Keratinocyte (primary cell): ENCODE data around the gene ADGRB3. TPM values are rescaled to one million over a fixed set of nuclear protein-coding genes. Genes with fewer than 3 reads are reported as not detected.

ENCODE experiments used
- DNase-seq: peaks from one replicate; pipeline ENCODE4 v3.0.0-alpha.2; 2011; ENCODE audit warnings: low read depth, missing footprints, low spot score
- FAIRE-seq: peaks from 2 replicates; lab custom pipeline; 2011; peaks lifted over from hg19 to GRCh38; lab: Jason Lieb, UNC
- H2AFZ ChIP-seq: 2 replicates; pipeline ENCODE4 v1.6.0; 2012; ENCODE audit warnings: low read length, control low read depth, inconsistent platforms; ENCODE audit not compliant: control insufficient read depth
- H3K27ac ChIP-seq: 2 replicates; pipeline ENCODE4 v1.5.1; 2011; ENCODE audit warnings: low read length; ENCODE audit not compliant: control insufficient read depth, insufficient read depth
- H3K27me3 ChIP-seq: 3 replicates; pipeline ENCODE4 v1.6.0; 2011; ENCODE audit warnings: low read length; ENCODE audit not compliant: control insufficient read depth, insufficient read depth; ENCODE audit errors: extremely low read depth
- H3K36me3 ChIP-seq, 2 experiments: 2 replicates in 1 of 2; 3 replicates in 1 of 2; pipeline ENCODE4 v1.5.1; 2011; ENCODE audit warnings: low read length in 2 of 2, mild to moderate bottlenecking in 1 of 2; ENCODE audit not compliant: control insufficient read depth in 2 of 2, insufficient read depth in 2 of 2; ENCODE audit errors: extremely low read depth in 1 of 2
- H3K4me1 ChIP-seq: 3 replicates; pipeline ENCODE4 v1.5.1; 2011; ENCODE audit warnings: low read length; ENCODE audit not compliant: control insufficient read depth, insufficient read depth; ENCODE audit errors: extremely low read depth
- H3K4me2 ChIP-seq: 3 replicates; pipeline ENCODE4 v1.6.0; 2011; ENCODE audit warnings: low read depth, low read length; ENCODE audit not compliant: control insufficient read depth, insufficient read depth; ENCODE audit errors: extremely low read depth
- H3K4me3 ChIP-seq, 3 experiments: fragments of 200-600 bp in 1 of 3; sonication (generic) in 1 of 3; 2 replicates in 2 of 3; 3 replicates in 1 of 3; pipeline ENCODE4 v1.5.1; 2011 to 2016; ENCODE audit warnings: low read length in 3 of 3, mild to moderate bottlenecking in 3 of 3, control low read depth in 2 of 3, inconsistent platforms in 1 of 3, low read depth in 1 of 3, mixed read lengths in 1 of 3, mixed run types in 1 of 3, moderate library complexity in 1 of 3; ENCODE audit not compliant: control insufficient read depth in 2 of 3, insufficient read depth in 2 of 3; ENCODE audit errors: extremely low read depth in 1 of 3
- H3K79me2 ChIP-seq: 2 replicates; pipeline ENCODE4 v1.6.0; 2012; ENCODE audit warnings: low read length; ENCODE audit not compliant: control insufficient read depth, insufficient read depth
- H3K9ac ChIP-seq: 3 replicates; pipeline ENCODE4 v1.6.0; 2011; ENCODE audit warnings: low read length; ENCODE audit not compliant: control insufficient read depth, insufficient read depth; ENCODE audit errors: extremely low read depth
- H3K9me1 ChIP-seq: 3 replicates; pipeline ENCODE4 v1.6.0; 2011; ENCODE audit warnings: low read length; ENCODE audit not compliant: control insufficient read depth, insufficient read depth; ENCODE audit errors: extremely low read depth
- H3K9me3 ChIP-seq: 2 replicates; pipeline ENCODE4 v1.5.1; 2012; ENCODE audit warnings: low read depth, low read length; ENCODE audit not compliant: control insufficient read depth
- H4K20me1 ChIP-seq: 3 replicates; pipeline ENCODE4 v1.6.0; 2011; ENCODE audit warnings: low read length; ENCODE audit not compliant: control insufficient read depth, insufficient read depth; ENCODE audit errors: extremely low read depth
- CTCF ChIP-seq, 3 experiments: IDR thresholded peaks in 1 of 3; conservative IDR thresholded peaks in 1 of 3; optimal IDR thresholded peaks in 1 of 3; 2 replicates in 2 of 3; 3 replicates in 1 of 3; pipeline versions ENCODE3 to v1.5.1; 2011; ENCODE audit warnings: low read length in 3 of 3, mild to moderate bottlenecking in 3 of 3, moderate library complexity in 2 of 3, control low read depth in 1 of 3, inconsistent platforms in 1 of 3; ENCODE audit not compliant: insufficient read depth in 2 of 3; ENCODE audit errors: extremely low read depth in 1 of 3
- EZH2 ChIP-seq: IDR thresholded peaks from one replicate; pipeline ENCODE4 v1.6.1; 2012; ENCODE audit warnings: inconsistent platforms, mild to moderate bottlenecking, low read length, moderate library complexity
- dilution Hi-C: fragments of 300-500 bp; cut with MboI; formaldehyde crosslinking; loops from one replicate; pipeline ENCODE4 v1.7.0; 2020; ENCODE audit warnings: low sequenced_read_pairs; ENCODE audit not compliant: extremely low pct_ligation_motif_present
- polyA plus RNA-seq, 5 experiments: library from polyadenylated mRNA; depleted of rRNA in 3 of 5; stranded (reverse) in 3 of 5; stranded (forward) in 1 of 5; unstranded in 1 of 5; fragments of >200 nt; gene quantifications; 1 replicate in 1 of 5; 2 replicates in 3 of 5; 3 replicates in 1 of 5; pipeline versions ENCODE4 v1.2.1 to v1.2.3, GENCODE V29; 2011 to 2012; ENCODE audit warnings: missing spikeins in 2 of 5, low read depth in 1 of 5, low replicate concordance in 1 of 5

Gene ADGRB3
- polyA plus RNA-seq, 1 donor (not counting 4 experiments of a cell fraction or from before 2014, with no cell fraction given), result not detected

GRCh38 chr6:68941345-68941744 is 306.3 kb downstream of the ADGRB3 start:
- dilution Hi-C loops, result no loop called here
- Histone ChIP-seq H4K20me1 (no peaks in the 10 kb centered on the region), H3K4me1 (no peaks in the 10 kb centered on the region), H3K9ac (no peak overlapping the region), H3K4me3 (no peak overlapping the region), H2AFZ (no peak overlapping the region), H3K4me2 (no peak overlapping the region), H3K79me2 (no peaks in the 10 kb centered on the region), H3K9me3 (no peaks in the 10 kb centered on the region), H3K27me3 (no peaks in the 10 kb centered on the region), H3K36me3 (no peaks in the 10 kb centered on the region), H3K9me1 (no peaks in the 10 kb centered on the region), H3K27ac (no peak overlapping the region)
- FAIRE-seq (no peak), DNase-seq (no peak)
- TF ChIP-seq EZH2 (no peak), CTCF (optimal IDR thresholded peaks at IDR 0.05 in 1 of 3, IDR thresholded peaks at IDR 0.05 in 1 of 3, conservative IDR thresholded peaks at IDR 0.05 in 1 of 3; ENCODE audit: extremely low read depth in 1 of 3, insufficient read depth in 2 of 3, low read length in 3 of 3) (no peak)

GRCh38 chr6:68947721-68948120 is 312.6 kb downstream of the ADGRB3 start:
- Histone ChIP-seq H4K20me1 (no peaks in the 10 kb centered on the region), H3K9me3 (no peaks in the 10 kb centered on the region), H2AFZ (no peak overlapping the region), H3K9me1 (no peaks in the 10 kb centered on the region), H3K4me2 (no peak overlapping the region), H3K79me2 (no peaks in the 10 kb centered on the region), H3K36me3 (no peaks in the 10 kb centered on the region), H3K27me3 (no peaks in the 10 kb centered on the region), H3K4me3 (no peak overlapping the region), H3K27ac (no peak overlapping the region), H3K9ac (no peak overlapping the region), H3K4me1 (no peaks in the 10 kb centered on the region)
- FAIRE-seq, result no peak
- TF ChIP-seq CTCF (optimal IDR thresholded peaks at IDR 0.05 in 1 of 3, IDR thresholded peaks at IDR 0.05 in 1 of 3, conservative IDR thresholded peaks at IDR 0.05 in 1 of 3; ENCODE audit: extremely low read depth in 1 of 3, insufficient read depth in 2 of 3, low read length in 3 of 3) (no peak), EZH2 (no peak)
- DNase-seq, result no peak
- dilution Hi-C loops, result no loop called here
